CD8-positive, alpha-beta memory T cell (primary cell): ENCODE data around the gene ALG2. TPM values are rescaled to one million over a fixed set of nuclear protein-coding genes. Genes with fewer than 3 reads are reported as not detected.

Experiments used
- polyA plus RNA-seq: library from polyadenylated mRNA; unstranded; fragments of 300-500 nt; fragmentation: Illumina TruSeq; gene quantifications from one replicate; pipeline ENCODE4 v1.2.3, GENCODE V29; 2021
- total RNA-seq, 2 experiments: library from RNA; stranded (reverse); gene quantifications; one replicate each; pipeline ENCODE4 v1.2.3, GENCODE V29; 2021

ALG2 gene
- total and polyA plus RNA-seq, 3 experiments from 2014 or later: 30.1 to 33.2 (median 31.4) TPM

Other genes with a start within 250 kb of the ALG2 start
- gene TGFBR1, start 116.8 kb downstream of the ALG2 start, total RNA-seq: 10 to 100 TPM; 36.6 to 41.9 TPM
- 34.4 TPM for gene TGFBR1, start 116.8 kb downstream of the ALG2 start, polyA plus RNA-seq
- gene SEC61B, start 340 bp upstream of the ALG2 start, total RNA-seq: 100 to 1,000 TPM; 195 to 202 TPM
- 433 TPM for gene SEC61B, start 340 bp upstream of the ALG2 start, polyA plus RNA-seq